Endothelial cell of umbilical vein (primary cell): ENCODE results near the gene LSP1. TPM values are rescaled to one million over a fixed set of nuclear protein-coding genes. Genes with fewer than 3 reads are reported as not detected.

Experiments
- BruUV-seq: library from RNA; stranded (reverse); fragments of 400-500 nt; replicated peaks from 2 replicates; lab custom pipeline; 2021; lab: Mats Ljungman, UMichigan
- CTCF ChIA-PET: fragments of 300-600, 350-600 bp; sonication (Branson Sonifier 250); formaldehyde crosslinking; loops from one replicate; lab custom pipeline; 2021; ENCODE audit warnings: antibody characterized with exemption, inconsistent platforms; lab: Charles Lee
- POLR2A ChIA-PET: fragments of 300-600, 350-600 bp; sonication (Branson Sonifier 250); formaldehyde crosslinking; loops from one replicate; lab custom pipeline; 2021; ENCODE audit warnings: antibody characterized with exemption, inconsistent platforms; lab: Charles Lee
- DNase-seq: peaks from one replicate; pipeline ENCODE4 v3.0.0-alpha.2; 2011; ENCODE audit warnings: low read depth, low spot score
- FAIRE-seq: peaks from 2 replicates; lab custom pipeline; 2011; peaks lifted over from hg19 to GRCh38; lab: Jason Lieb, UNC
- H2AFZ ChIP-seq: 2 replicates; pipeline ENCODE4 v1.6.0; 2012; ENCODE audit warnings: low read depth, low read length, control low read depth, inconsistent platforms
- H3K27ac ChIP-seq: 2 replicates; pipeline ENCODE4 v1.5.1; 2011; ENCODE audit warnings: low read depth, mild to moderate bottlenecking, control low read depth, low read length, moderate library complexity; ENCODE audit not compliant: insufficient read depth
- H3K27me3 ChIP-seq, 2 experiments: 2 replicates each; pipeline versions ENCODE4 v1.6.0 to v1.6.1; 2011; ENCODE audit warnings: low read length in 2 of 2, mixed read lengths in 1 of 2; ENCODE audit not compliant: control insufficient read depth in 2 of 2, insufficient read depth in 2 of 2
- H3K36me3 ChIP-seq, 2 experiments: 2 replicates in 1 of 2; 3 replicates in 1 of 2; pipeline ENCODE4 v1.5.1; 2011; ENCODE audit warnings: low read length in 2 of 2, mild to moderate bottlenecking in 1 of 2, moderate library complexity in 1 of 2; ENCODE audit not compliant: control insufficient read depth in 2 of 2, insufficient read depth in 2 of 2; ENCODE audit errors: extremely low read depth in 1 of 2
- H3K4me1 ChIP-seq: 3 replicates; pipeline ENCODE4 v1.5.1; 2011; ENCODE audit warnings: mild to moderate bottlenecking, low read length; ENCODE audit not compliant: control insufficient read depth, insufficient read depth; ENCODE audit errors: extremely low read depth
- H3K4me2 ChIP-seq: 2 replicates; pipeline ENCODE4 v1.6.1; 2011; ENCODE audit warnings: low read length, control low read depth, mixed read lengths; ENCODE audit not compliant: insufficient read depth
- H3K4me3 ChIP-seq, 3 experiments: fragments of 200-600 bp in 1 of 3; sonication (generic), shearing (Covaris generic) in 1 of 3; replicated peaks in 1 of 3; 2 replicates each; pipeline ENCODE4 v1.5.1; 2011 to 2016; ENCODE audit warnings: control low read depth in 3 of 3, low read length in 3 of 3, mild to moderate bottlenecking in 2 of 3, inconsistent platforms in 1 of 3, low read depth in 1 of 3, moderate library complexity in 1 of 3; ENCODE audit not compliant: insufficient read depth in 1 of 3
- H3K79me2 ChIP-seq: 2 replicates; pipeline ENCODE4 v1.6.0; 2012; ENCODE audit warnings: low read length, inconsistent platforms; ENCODE audit not compliant: control insufficient read depth, insufficient read depth
- H3K9ac ChIP-seq: replicated peaks from 2 replicates; pipeline ENCODE3; 2011; ENCODE audit warnings: low read length, control low read depth; ENCODE audit not compliant: insufficient read depth; ENCODE audit errors: extremely low read depth
- H3K9me1 ChIP-seq: replicated peaks from 3 replicates; pipeline ENCODE4 v1.6.0; 2011; ENCODE audit warnings: mild to moderate bottlenecking, low read length; ENCODE audit not compliant: control insufficient read depth, insufficient read depth; ENCODE audit errors: extremely low read depth
- H3K9me3 ChIP-seq: replicated peaks from 2 replicates; pipeline ENCODE4 v1.5.1; 2012; ENCODE audit warnings: low read length, inconsistent platforms; ENCODE audit not compliant: control insufficient read depth, insufficient read depth
- H4K20me1 ChIP-seq: replicated peaks from 2 replicates; pipeline ENCODE3; 2011; ENCODE audit warnings: mild to moderate bottlenecking, low read length; ENCODE audit not compliant: control insufficient read depth, insufficient read depth; ENCODE audit errors: extremely low read depth
- EZH2 ChIP-seq: IDR thresholded peaks from 2 replicates; pipeline ENCODE4 v1.6.1; 2012; ENCODE audit warnings: borderline replicate concordance, low read depth, mild to moderate bottlenecking, moderate library complexity, low read length, inconsistent platforms; ENCODE audit not compliant: severe bottlenecking
- FOS ChIP-seq: IDR thresholded peaks from 2 replicates; pipeline ENCODE4 v1.6.1; 2011; ENCODE audit warnings: mild to moderate bottlenecking, low read length, moderate library complexity, borderline replicate concordance; ENCODE audit not compliant: insufficient read depth
- GATA2 ChIP-seq: IDR thresholded peaks from 2 replicates; pipeline ENCODE4 v1.7.0; 2011; ENCODE audit warnings: low read depth, mild to moderate bottlenecking, moderate library complexity, mixed read lengths, low read length; ENCODE audit not compliant: insufficient read length, insufficient read depth
- JUN ChIP-seq: IDR thresholded peaks from 2 replicates; pipeline ENCODE4 v1.6.1; 2011; ENCODE audit warnings: borderline replicate concordance, low read depth; ENCODE audit not compliant: insufficient read length, insufficient read depth
- MYC ChIP-seq: IDR thresholded peaks from one replicate; pipeline ENCODE4 v1.6.1; 2011; ENCODE audit warnings: mild to moderate bottlenecking, low read depth, low read length
- POLR2A ChIP-seq: IDR thresholded peaks from 2 replicates; pipeline ENCODE4 v1.6.1; 2012; ENCODE audit warnings: low read depth, mild to moderate bottlenecking, control low read depth, low read length
- POLR2AphosphoS5 ChIP-seq: IDR thresholded peaks from 2 replicates; pipeline ENCODE4 v1.6.1; 2012; ENCODE audit warnings: low read depth, mild to moderate bottlenecking, control low read depth, low read length, moderate library complexity; ENCODE audit not compliant: insufficient read depth
- dilution Hi-C: fragments of 300-500 bp; cut with MboI; formaldehyde crosslinking; loops from one replicate; pipeline ENCODE4 v1.15.0; 2019; ENCODE audit warnings: low sequenced_read_pairs; ENCODE audit not compliant: extremely low pct_ligation_motif_present
- intact Hi-C: fragments of 100-400 bp; cut with micrococcal nuclease; formaldehyde crosslinking; loops from one replicate; pipeline ENCODE4 v1.10.0; 2022
- polyA plus RNA-seq, 4 experiments: library from polyadenylated mRNA; depleted of rRNA in 3 of 4; stranded (reverse) in 3 of 4; unstranded in 1 of 4; fragments of >200 nt; gene quantifications; 2 replicates each; pipeline versions ENCODE4 v1.2.1 to v1.2.3, GENCODE V29; 2011 to 2012; ENCODE audit warnings: missing spikeins in 1 of 4
- total RNA-seq: library from RNA; stranded (reverse); gene quantifications from 2 replicates; pipeline ENCODE4 v1.2.3, GENCODE V29; 2021
- TF ChIP-seq, protein P1 (sequence below): IDR thresholded peaks from 2 replicates; pipeline ENCODE4 v1.6.1; 2011; ENCODE audit not compliant: insufficient read depth, insufficient read length
- TF ChIP-seq, protein P2 (sequence below), 2 donors: IDR thresholded peaks; 1 replicate in 1 of 2; 2 replicates in 1 of 2; pipeline ENCODE4 v1.5.1; 2011; ENCODE audit warnings: low read length in 2 of 2, mild to moderate bottlenecking in 2 of 2, moderate library complexity in 2 of 2, control low read depth in 1 of 2, inconsistent platforms in 1 of 2, low read depth in 1 of 2; ENCODE audit not compliant: insufficient read depth in 1 of 2; ENCODE audit errors: extremely low read depth in 1 of 2

The LSP1 gene
- total and polyA plus RNA-seq, 2 donors (not counting 3 experiments of a cell fraction or from before 2014, with no cell fraction given) = not detected

DNA sequence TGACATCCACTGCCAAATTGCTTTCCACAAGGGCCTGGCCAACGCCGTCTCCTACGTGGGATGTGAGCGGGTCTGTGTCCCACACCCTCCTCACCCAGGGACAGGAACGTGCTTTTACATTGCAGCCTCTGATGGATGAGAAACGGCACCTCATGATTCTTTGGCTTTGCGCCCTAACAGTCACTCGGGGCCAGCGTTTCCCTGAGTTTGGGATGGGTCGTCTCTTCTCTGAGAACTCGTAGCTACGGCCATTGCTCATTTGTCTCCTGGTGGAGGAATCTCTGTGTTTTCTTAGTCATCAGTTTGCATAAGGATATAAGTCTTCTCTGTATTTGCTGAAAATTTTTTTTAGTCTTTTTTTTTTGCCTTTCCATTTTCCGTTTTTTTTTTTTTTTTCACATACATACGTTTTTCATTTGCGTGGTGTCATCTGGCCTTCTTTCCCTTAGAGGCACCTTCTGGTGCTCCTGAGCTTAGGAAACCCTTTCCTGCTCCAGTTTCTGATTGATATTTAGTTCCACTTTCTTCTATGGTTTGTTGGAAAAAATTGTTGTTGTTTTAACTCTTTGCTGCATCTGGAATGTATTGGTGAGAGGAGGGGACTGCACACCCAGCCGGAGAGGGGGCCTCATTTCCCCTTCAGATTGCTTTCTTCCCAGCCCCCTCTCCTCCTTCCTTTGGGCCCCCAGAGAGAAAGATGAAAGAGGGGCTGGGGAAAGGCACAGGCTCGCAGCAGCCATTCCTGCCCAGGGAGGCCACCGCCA lies 78.6 kb downstream of the LSP1 start:
- Histone ChIP-seq H3K4me3 (no peak overlapping the region), H3K27me3 (no peaks in the 10 kb centered on the region), H3K9ac (no peak overlapping the region), H3K79me2 (no peaks in the 10 kb centered on the region), H3K4me2 (no peak overlapping the region), H4K20me1 (no peaks in the 10 kb centered on the region), H3K36me3 (no peaks in the 10 kb centered on the region), H3K27ac (no peak overlapping the region), H2AFZ (no peak overlapping the region), H3K9me1 (no peaks in the 10 kb centered on the region), H3K9me3 (no peaks in the 10 kb centered on the region), H3K4me1 (no peaks in the 10 kb centered on the region)
- DNase-seq (no peak), FAIRE-seq (no peak)
- intact Hi-C loops = no loop called here
- dilution Hi-C loops = no loop called here
- CTCF ChIA-PET = interaction anchor here (0.8 kb wide), 1 partner anchor 49 kb away, joined by 3 read pairs; no protein-coding TSS in a partner anchor
- no TSS peak for BruUV-seq
- POLR2A ChIA-PET = no interaction called here
- no peak for TF ChIP-seq FOS
- no peak for TF ChIP-seq JUN
- TF ChIP-seq EZH2 = no peak
- TF ChIP-seq POLR2A = no peak
- no peak for TF ChIP-seq MYC
- no peak for TF ChIP-seq GATA2
- TF ChIP-seq, protein P1, sequence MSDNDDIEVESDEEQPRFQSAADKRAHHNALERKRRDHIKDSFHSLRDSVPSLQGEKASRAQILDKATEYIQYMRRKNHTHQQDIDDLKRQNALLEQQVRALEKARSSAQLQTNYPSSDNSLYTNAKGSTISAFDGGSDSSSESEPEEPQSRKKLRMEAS = no peak
- TF ChIP-seq, protein P2, sequence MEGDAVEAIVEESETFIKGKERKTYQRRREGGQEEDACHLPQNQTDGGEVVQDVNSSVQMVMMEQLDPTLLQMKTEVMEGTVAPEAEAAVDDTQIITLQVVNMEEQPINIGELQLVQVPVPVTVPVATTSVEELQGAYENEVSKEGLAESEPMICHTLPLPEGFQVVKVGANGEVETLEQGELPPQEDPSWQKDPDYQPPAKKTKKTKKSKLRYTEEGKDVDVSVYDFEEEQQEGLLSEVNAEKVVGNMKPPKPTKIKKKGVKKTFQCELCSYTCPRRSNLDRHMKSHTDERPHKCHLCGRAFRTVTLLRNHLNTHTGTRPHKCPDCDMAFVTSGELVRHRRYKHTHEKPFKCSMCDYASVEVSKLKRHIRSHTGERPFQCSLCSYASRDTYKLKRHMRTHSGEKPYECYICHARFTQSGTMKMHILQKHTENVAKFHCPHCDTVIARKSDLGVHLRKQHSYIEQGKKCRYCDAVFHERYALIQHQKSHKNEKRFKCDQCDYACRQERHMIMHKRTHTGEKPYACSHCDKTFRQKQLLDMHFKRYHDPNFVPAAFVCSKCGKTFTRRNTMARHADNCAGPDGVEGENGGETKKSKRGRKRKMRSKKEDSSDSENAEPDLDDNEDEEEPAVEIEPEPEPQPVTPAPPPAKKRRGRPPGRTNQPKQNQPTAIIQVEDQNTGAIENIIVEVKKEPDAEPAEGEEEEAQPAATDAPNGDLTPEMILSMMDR (IDR thresholded peaks at IDR 0.05; ENCODE audit: extremely low read depth in 1 of 2, insufficient read depth in 1 of 2, low read depth in 1 of 2, low read length in 2 of 2) = no peak
- no peak for TF ChIP-seq POLR2AphosphoS5
